OCI-LY3 (cell line): ENCODE measurements around the gene EXOC4.

Experiments
- CTCF ChIP-seq: fragments of 200-600, 300-600 bp; sonication (generic); IDR thresholded peaks from 2 replicates; pipeline ENCODE4 v1.5.1; 2014; ENCODE audit warnings: antibody characterized with exemption, low read length, low read depth
- EZH2phosphoT487 ChIP-seq: fragments of 200-600 bp; shearing (Covaris generic); IDR thresholded peaks from 2 replicates; pipeline ENCODE4 v1.6.1; 2018; ENCODE audit warnings: antibody characterized with exemption, mixed run types, low read depth

GRCh38 chr7:133997463-133997862 lies 744.6 kb downstream of the EXOC4 start:
- TF ChIP-seq EZH2phosphoT487: no peak
- no peak for TF ChIP-seq CTCF
